SK-N-SH (cell line): ENCODE measurements around the gene FAM53C. TPM values are rescaled to one million over a fixed set of nuclear protein-coding genes. Genes with fewer than 3 reads are reported as not detected.
"Not testable (repeated sequence)": the region's sequence is repeated elsewhere in the genome, so short reads cannot be mapped to it uniquely, and the experiment has no call there.

Source experiments
- CTCF ChIA-PET: fragments of 300-600, 350-600 bp; formaldehyde crosslinking; extraction: SDS; loops from one replicate; lab custom pipeline; 2021; lab: Yijun Ruan, JAX
- POLR2A ChIA-PET: fragments of 350-600 bp; sonication (Branson Sonifier 250); formaldehyde crosslinking; extraction: SDS; loops from one replicate; lab custom pipeline; 2020; ENCODE audit warnings: antibody characterized with exemption, inconsistent platforms; lab: Yijun Ruan, JAX
- DNase-seq: peaks from one replicate; pipeline ENCODE4 v3.0.0; 2012
- H2AFZ ChIP-seq: fragments of 200-600 bp; sonication (generic); 2 replicates; pipeline ENCODE4 v1.8.1; 2016; ENCODE audit warnings: antibody characterized with exemption, mild to moderate bottlenecking, low read depth
- H3F3A ChIP-seq: fragments of 200-600 bp; sonication (generic); replicated peaks from 2 replicates; pipeline ENCODE3; 2016; ENCODE audit warnings: antibody characterized with exemption, mild to moderate bottlenecking; ENCODE audit not compliant: insufficient read depth
- H3K27ac ChIP-seq, 2 experiments: fragments of 200-500 bp in 1 of 2; fragments of 200-600 bp in 1 of 2; sonication (Bioruptor generic) in 1 of 2; sonication (generic), shearing (Covaris generic) in 1 of 2; 2 replicates each; pipeline versions ENCODE4 v1.5.1 to v1.6.1; 2014 to 2016; ENCODE audit warnings: low read depth in 2 of 2, inconsistent platforms in 1 of 2, low read length in 1 of 2, mild to moderate bottlenecking in 1 of 2, mixed read lengths in 1 of 2
- H3K27me3 ChIP-seq: fragments of 200-600 bp; sonication (generic), shearing (Covaris generic); 2 replicates; pipeline ENCODE4 v1.6.1; 2016; ENCODE audit warnings: mixed run types; ENCODE audit not compliant: insufficient read depth
- H3K36me3 ChIP-seq, 2 experiments: fragments of 200-500 bp in 1 of 2; fragments of 200-600 bp in 1 of 2; sonication (Bioruptor generic) in 1 of 2; sonication (generic) in 1 of 2; replicated peaks in 1 of 2; 2 replicates each; pipeline versions ENCODE3 to v1.5.1; 2014 to 2016; ENCODE audit warnings: low read length in 1 of 2, mild to moderate bottlenecking in 1 of 2; ENCODE audit not compliant: insufficient read depth in 2 of 2, control insufficient read depth in 1 of 2
- H3K4me1 ChIP-seq, 2 experiments: fragments of 200-500 bp in 1 of 2; fragments of 200-600 bp in 1 of 2; sonication (Bioruptor generic) in 1 of 2; sonication (generic), shearing (Covaris generic) in 1 of 2; 2 replicates each; pipeline versions ENCODE4 v1.5.1 to v1.6.1; 2014 to 2016; ENCODE audit warnings: low read depth in 1 of 2, low read length in 1 of 2, mixed run types in 1 of 2; ENCODE audit not compliant: insufficient read depth in 2 of 2, control insufficient read depth in 1 of 2
- H3K4me2 ChIP-seq: fragments of 200-600 bp; sonication (generic), shearing (Covaris generic); 2 replicates; pipeline ENCODE4 v1.6.1; 2017; ENCODE audit warnings: mixed run types
- H3K4me3 ChIP-seq, 2 experiments: fragments of 200-500 bp in 1 of 2; fragments of 200-600 bp in 1 of 2; sonication (Bioruptor generic) in 1 of 2; sonication (generic), shearing (Covaris generic) in 1 of 2; 2 replicates each; pipeline versions ENCODE4 v1.5.1 to v1.8.1; 2014 to 2016; ENCODE audit warnings: low read depth in 2 of 2, inconsistent platforms in 1 of 2, low read length in 1 of 2, mild to moderate bottlenecking in 1 of 2, mixed read lengths in 1 of 2, moderate library complexity in 1 of 2
- H3K79me2 ChIP-seq: fragments of 200-600 bp; sonication (generic); 2 replicates; pipeline ENCODE4 v1.8.1; 2017; ENCODE audit warnings: mild to moderate bottlenecking; ENCODE audit not compliant: insufficient read depth
- H3K9ac ChIP-seq: fragments of 200-600 bp; sonication (generic); 2 replicates; pipeline ENCODE4 v1.6.1; 2017; ENCODE audit warnings: mixed run types
- H3K9me2 ChIP-seq: fragments of 200-600 bp; sonication (generic); 2 replicates; pipeline ENCODE4 v1.6.1; 2017; ENCODE audit warnings: mixed run types
- H3K9me3 ChIP-seq: fragments of 200-600 bp; sonication (generic); 2 replicates; pipeline ENCODE4 v1.6.1; 2017; ENCODE audit warnings: mixed run types, mild to moderate bottlenecking, moderate library complexity
- H4K20me1 ChIP-seq: fragments of 200-600 bp; sonication (generic); 2 replicates; pipeline ENCODE4 v1.6.1; 2017; ENCODE audit warnings: mild to moderate bottlenecking, mixed run types; ENCODE audit not compliant: insufficient read depth
- EP300 ChIP-seq, 2 experiments: IDR thresholded peaks; 2 replicates each; pipeline versions ENCODE4 v1.4.0 to v1.6.1; 2012; ENCODE audit warnings: borderline replicate concordance in 1 of 2, low read depth in 1 of 2, low read length in 1 of 2
- EZH2phosphoT487 ChIP-seq: fragments of 200-600 bp; sonication (generic); IDR thresholded peaks from 2 replicates; pipeline ENCODE4 v1.6.1; 2017; ENCODE audit warnings: low read depth, mixed run types, mild to moderate bottlenecking, antibody characterized with exemption, moderate library complexity, borderline replicate concordance
- FOSL2 ChIP-seq: IDR thresholded peaks from 2 replicates; pipeline ENCODE4 v1.4.0; 2012; ENCODE audit warnings: low read depth, mild to moderate bottlenecking, moderate library complexity, borderline replicate concordance
- FOXM1 ChIP-seq: IDR thresholded peaks from 2 replicates; pipeline ENCODE4 v1.4.0; 2012; ENCODE audit warnings: low read depth, mild to moderate bottlenecking
- GATA2 ChIP-seq: sonication (generic); formaldehyde crosslinking; IDR thresholded peaks from 2 replicates; pipeline ENCODE4 v1.5.0; 2020; ENCODE audit warnings: mild to moderate bottlenecking, missing genetic modification reagents
- IRF3 ChIP-seq: fragments of 150-350 bp; IDR thresholded peaks from 2 replicates; pipeline ENCODE4 v1.6.1; 2016; ENCODE audit warnings: mild to moderate bottlenecking, low read depth, low read length
- NRF1 ChIP-seq: IDR thresholded peaks from 2 replicates; pipeline ENCODE4 v1.6.1; 2012; ENCODE audit warnings: low read depth, mild to moderate bottlenecking, low read length
- PBX3 ChIP-seq: IDR thresholded peaks from 2 replicates; pipeline ENCODE4; 2012
- RFX5 ChIP-seq: IDR thresholded peaks from 2 replicates; pipeline ENCODE4 v1.6.1; 2012; ENCODE audit warnings: mild to moderate bottlenecking, improper control_type of control experiment, low read length
- RXRA ChIP-seq: IDR thresholded peaks from 2 replicates; pipeline ENCODE4 v1.4.0; 2012; ENCODE audit warnings: low read depth, mild to moderate bottlenecking, borderline replicate concordance
- SIN3A ChIP-seq: IDR thresholded peaks from 2 replicates; pipeline ENCODE4 v1.6.1; 2012; ENCODE audit warnings: low read depth, mild to moderate bottlenecking, low read length, moderate library complexity, borderline replicate concordance
- USF2 ChIP-seq: fragments of 150-350 bp; IDR thresholded peaks from 2 replicates; pipeline ENCODE4 v1.6.1; 2017; ENCODE audit warnings: antibody characterized with exemption, low read length, low read depth, borderline replicate concordance
- YY1 ChIP-seq: IDR thresholded peaks from 2 replicates; pipeline ENCODE4 v1.4.0; 2012; ENCODE audit warnings: low read depth, mild to moderate bottlenecking
- WGBS: methylation state at CpG from one replicate; pipeline ENCODE4 v1.1.6; 2017; ENCODE audit warnings: low lambda C conversion rate; 5-methylcytosine and 5-hydroxymethylcytosine counted together
- polyA plus RNA-seq, 3 experiments: library from polyadenylated mRNA; depleted of rRNA; stranded (reverse); fragments of >200 nt; gene quantifications; 2 replicates each; pipeline ENCODE4 v1.2.3, GENCODE V29; 2012

Gene FAM53C
- polyA plus RNA-seq, 1 of the 3 experiments (the other 2 are of a cell fraction), result 14.5 TPM

- no peaks in the 10 kb centered on the region for H3K4me1 ChIP-seq
- no peak for DNase-seq
- peaks cover 0 to 5% of the 10 kb centered on the region in 2 experiments for H3K36me3 ChIP-seq
- TF ChIP-seq FOXM1, result no peak
- TF ChIP-seq FOSL2, result no peak
- TF ChIP-seq USF2, result no peak
- no peak for TF ChIP-seq EP300 (IDR thresholded peaks at IDR 0.05; ENCODE audit: borderline replicate concordance in 1 of 2, low read depth in 1 of 2, low read length in 1 of 2)
- TF ChIP-seq RFX5, result no peak
- no peak for TF ChIP-seq PBX3
- TF ChIP-seq GATA2 (CRISPR knock-in tag), result no peak
- no peak for TF ChIP-seq SIN3A
- TF ChIP-seq NRF1, result no peak
- no peaks in the 10 kb centered on the region for H3K9me3 ChIP-seq
- no peak overlapping the region for H3K27ac ChIP-seq
- H3K27me3 ChIP-seq, result no peaks in the 10 kb centered on the region
- no peaks in the 10 kb centered on the region for H4K20me1 ChIP-seq
- ChIA-PET POLR2A (no interaction called here), CTCF (interaction anchor here (0.9 kb wide), 1 partner anchor 11 kb away, joined by 3 read pairs; no protein-coding TSS in a partner anchor)
- no peak overlapping the region for H2AFZ ChIP-seq
- 87% methylated on average over 1 of the region's 7 CpGs for WGBS
- no peaks in the 10 kb centered on the region for H3F3A ChIP-seq
- no peaks in the 10 kb centered on the region for H3K79me2 ChIP-seq
- H3K4me3 ChIP-seq, result no peak overlapping the region
- no peaks in the 10 kb centered on the region for H3K9me2 ChIP-seq
- no peak overlapping the region for H3K9ac ChIP-seq
- no peak overlapping the region for H3K4me2 ChIP-seq
Measured at GRCh38 chr5:138315751-138316278, 22.3 kb upstream of the FAM53C start.

- no peak overlapping the region for H3K4me2 ChIP-seq
- H3K27ac ChIP-seq, result no peak overlapping the region
- POLR2A ChIA-PET, result no interaction called here
- TF ChIP-seq PBX3 (no peak), EZH2phosphoT487 (no peak), YY1 (no peak), USF2 (no peak), RXRA (no peak), IRF3 (no peak)
- TF ChIP-seq, all 33 proteins: peak for 0
- H3K9me2 ChIP-seq, result no peaks in the 10 kb centered on the region
- 80% methylated on average over 3 of the region's 3 CpGs for WGBS
- H3K9ac ChIP-seq, result no peak overlapping the region
- H3K79me2 ChIP-seq, result no peaks in the 10 kb centered on the region
- H3K36me3 ChIP-seq, result peaks cover 0 to 5% of the 10 kb centered on the region in 2 experiments
- H3F3A ChIP-seq, result no peaks in the 10 kb centered on the region
- no peak overlapping the region for H3K4me3 ChIP-seq
- no peaks in the 10 kb centered on the region for H4K20me1 ChIP-seq
- H3K27me3 ChIP-seq, result no peaks in the 10 kb centered on the region
- DNase-seq, result no peak
- H3K9me3 ChIP-seq, result no peaks in the 10 kb centered on the region
- CTCF ChIA-PET, result interaction anchor here (0.8 to 3.5 kb wide), 4 partner anchors 11 to 280 kb away, joined by 3 to 18 read pairs (median 3); partner anchors contain the start of gene KDM3B
- H3K4me1 ChIP-seq, result no peaks in the 10 kb centered on the region
- H2AFZ ChIP-seq, result no peak overlapping the region
Measured at GRCh38 chr5:138316355-138316754, 21.7 kb upstream of the FAM53C start.

- POLR2A ChIA-PET, H3K4me1 ChIP-seq, H3F3A ChIP-seq, H3K27ac ChIP-seq, H3K79me2 ChIP-seq, H3K9ac ChIP-seq, H4K20me1 ChIP-seq, H3K27me3 ChIP-seq, H3K36me3 ChIP-seq, H3K4me3 ChIP-seq, H3K9me2 ChIP-seq, H3K4me2 ChIP-seq, DNase-seq, H2AFZ ChIP-seq, H3K9me3 ChIP-seq: not testable (repeated sequence)
- CTCF ChIA-PET, result interaction anchor here (3.5 kb wide), 1 partner anchor 34 kb away, joined by 18 read pairs; the partner anchor contains the start of gene KDM3B
- 84% methylated on average over 4 of the region's 4 CpGs for WGBS
Measured at GRCh38 chr5:138318211-138318610, 19.9 kb upstream of the FAM53C start.
